Fibroblast of the aortic adventitia (primary cell): ENCODE measurements around the gene GTPBP1. TPM values are rescaled to one million over a fixed set of nuclear protein-coding genes. Genes with fewer than 3 reads are reported as not detected.
A peak's percentile ranks its signal among the peaks of the same experiment; 100 is the strongest.

ENCODE experiments used
- DNase-seq: peaks from one replicate; pipeline ENCODE4 v3.0.0-alpha.2; 2010; ENCODE audit warnings: low read depth
- H3K4me3 ChIP-seq: 2 replicates; pipeline ENCODE4 v1.5.1; 2011; ENCODE audit warnings: low read depth, mild to moderate bottlenecking, control low read depth, low read length, moderate library complexity
- total RNA-seq: library from RNA; depleted of rRNA; stranded (reverse); fragments of >200 nt; gene quantifications from 2 replicates; pipeline ENCODE4 v1.2.3, GENCODE V29; 2012; ENCODE audit warnings: low replicate concordance
- TF ChIP-seq, protein P1 (sequence below): IDR thresholded peaks from 2 replicates; pipeline ENCODE4 v1.5.1; 2011; ENCODE audit warnings: mild to moderate bottlenecking, low read length, control low read depth, inconsistent platforms; ENCODE audit not compliant: insufficient read depth

GTPBP1 gene
- total RNA-seq, 1 donor = 26.8 TPM

DNA sequence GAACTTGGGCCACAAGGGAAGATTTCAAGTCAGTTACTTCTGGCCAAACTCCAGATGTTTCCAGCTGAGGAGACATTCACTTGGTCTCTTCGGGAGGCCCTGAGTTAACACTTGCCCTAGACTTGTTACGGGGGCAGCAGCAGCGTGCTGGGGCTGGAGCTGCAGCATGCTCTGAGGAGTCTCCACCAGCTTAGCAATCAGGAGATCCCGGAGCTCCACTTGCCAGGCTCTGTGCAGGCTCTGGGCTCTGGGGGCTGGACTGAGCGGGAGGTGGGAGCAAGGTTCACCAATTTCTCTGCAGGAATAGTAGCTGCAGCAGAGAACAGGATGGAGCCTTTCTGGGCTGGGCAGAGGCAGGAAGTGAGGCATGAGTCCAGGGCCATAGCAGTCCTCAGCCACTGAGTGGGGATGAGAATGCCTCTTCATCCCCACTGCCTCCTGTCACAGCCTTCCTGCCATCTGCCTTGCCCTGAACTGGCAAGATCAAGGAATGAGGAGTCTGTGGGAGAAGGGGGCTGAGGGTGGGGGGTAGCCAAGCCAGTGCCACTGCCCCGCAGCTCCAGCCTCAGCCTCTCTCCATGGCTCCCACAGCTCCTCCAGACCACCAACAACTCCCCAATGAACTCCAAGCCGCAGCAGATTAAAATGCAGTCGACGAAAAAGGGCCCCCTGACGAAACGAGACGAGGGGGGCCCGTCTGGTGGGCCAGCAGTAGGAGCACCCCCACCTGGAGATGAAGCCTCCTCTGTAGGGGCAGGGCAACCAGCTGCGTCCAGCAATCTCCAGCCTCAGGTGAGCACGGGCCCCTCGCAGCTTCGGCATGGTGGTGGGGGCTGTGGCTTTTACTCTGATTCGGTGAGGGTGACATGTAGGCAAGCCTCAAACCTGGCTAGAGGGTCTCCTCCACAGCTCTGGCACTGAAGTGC, 23.4 kb downstream of the GTPBP1 start:
- TF ChIP-seq, protein P1, sequence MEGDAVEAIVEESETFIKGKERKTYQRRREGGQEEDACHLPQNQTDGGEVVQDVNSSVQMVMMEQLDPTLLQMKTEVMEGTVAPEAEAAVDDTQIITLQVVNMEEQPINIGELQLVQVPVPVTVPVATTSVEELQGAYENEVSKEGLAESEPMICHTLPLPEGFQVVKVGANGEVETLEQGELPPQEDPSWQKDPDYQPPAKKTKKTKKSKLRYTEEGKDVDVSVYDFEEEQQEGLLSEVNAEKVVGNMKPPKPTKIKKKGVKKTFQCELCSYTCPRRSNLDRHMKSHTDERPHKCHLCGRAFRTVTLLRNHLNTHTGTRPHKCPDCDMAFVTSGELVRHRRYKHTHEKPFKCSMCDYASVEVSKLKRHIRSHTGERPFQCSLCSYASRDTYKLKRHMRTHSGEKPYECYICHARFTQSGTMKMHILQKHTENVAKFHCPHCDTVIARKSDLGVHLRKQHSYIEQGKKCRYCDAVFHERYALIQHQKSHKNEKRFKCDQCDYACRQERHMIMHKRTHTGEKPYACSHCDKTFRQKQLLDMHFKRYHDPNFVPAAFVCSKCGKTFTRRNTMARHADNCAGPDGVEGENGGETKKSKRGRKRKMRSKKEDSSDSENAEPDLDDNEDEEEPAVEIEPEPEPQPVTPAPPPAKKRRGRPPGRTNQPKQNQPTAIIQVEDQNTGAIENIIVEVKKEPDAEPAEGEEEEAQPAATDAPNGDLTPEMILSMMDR = no peak
- no peak for DNase-seq
- H3K4me3 ChIP-seq = no peak overlapping the region

DNA sequence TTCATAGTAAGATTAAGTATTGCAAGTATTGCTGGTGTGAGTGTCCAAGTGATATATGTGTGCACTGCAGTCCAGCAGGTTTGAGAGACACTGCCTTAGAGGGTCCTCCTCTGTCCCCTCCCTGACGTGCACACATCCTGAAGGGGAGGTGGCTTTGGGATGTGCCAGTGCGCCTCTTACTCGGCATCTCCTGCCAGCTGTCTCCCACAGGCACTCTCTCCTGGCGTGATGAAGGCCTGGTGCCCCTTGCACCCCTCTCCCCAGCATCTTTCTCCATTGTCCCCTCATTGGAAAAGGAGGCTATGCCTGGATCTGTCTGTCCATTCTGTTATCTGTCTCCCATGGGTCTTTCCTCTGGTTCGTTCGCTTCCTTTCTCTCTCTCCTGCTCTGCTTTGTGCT, 24.2 kb downstream of the GTPBP1 start:
- TF ChIP-seq, protein P1 = no peak
- no peak for DNase-seq
- H3K4me3 ChIP-seq = no peak overlapping the region

GRCh38 chr22:38730411-38730871, 24.7 kb downstream of the GTPBP1 start:
- no peak for DNase-seq
- H3K4me3 ChIP-seq = no peak overlapping the region
- TF ChIP-seq, protein P1 = no peak

DNA sequence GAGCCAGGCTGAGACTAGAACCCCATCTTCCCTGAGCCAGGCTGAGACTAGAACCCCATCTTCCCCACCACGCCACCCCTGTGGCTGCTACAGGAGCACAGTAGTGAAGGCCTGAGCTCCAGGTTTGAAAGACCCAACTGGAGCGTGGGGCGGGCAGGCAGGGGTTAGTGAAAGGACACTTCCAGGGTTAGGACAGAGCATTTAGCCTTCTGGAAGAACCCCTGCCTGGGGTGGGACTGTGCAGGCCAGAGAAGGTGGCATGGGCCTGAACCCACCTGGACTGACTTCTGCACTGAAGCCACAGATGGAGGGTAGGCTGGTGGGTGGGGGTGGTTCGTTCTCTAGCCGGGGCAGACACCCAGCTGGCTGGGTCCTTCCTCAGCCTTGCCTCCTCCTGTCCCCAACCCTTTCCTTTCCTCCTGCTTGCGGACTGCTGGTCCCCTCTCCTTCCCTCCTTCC, 26.0 kb downstream of the GTPBP1 start:
- TF ChIP-seq, protein P1 = no peak
- no peak for DNase-seq
- H3K4me3 ChIP-seq = no peak overlapping the region

DNA sequence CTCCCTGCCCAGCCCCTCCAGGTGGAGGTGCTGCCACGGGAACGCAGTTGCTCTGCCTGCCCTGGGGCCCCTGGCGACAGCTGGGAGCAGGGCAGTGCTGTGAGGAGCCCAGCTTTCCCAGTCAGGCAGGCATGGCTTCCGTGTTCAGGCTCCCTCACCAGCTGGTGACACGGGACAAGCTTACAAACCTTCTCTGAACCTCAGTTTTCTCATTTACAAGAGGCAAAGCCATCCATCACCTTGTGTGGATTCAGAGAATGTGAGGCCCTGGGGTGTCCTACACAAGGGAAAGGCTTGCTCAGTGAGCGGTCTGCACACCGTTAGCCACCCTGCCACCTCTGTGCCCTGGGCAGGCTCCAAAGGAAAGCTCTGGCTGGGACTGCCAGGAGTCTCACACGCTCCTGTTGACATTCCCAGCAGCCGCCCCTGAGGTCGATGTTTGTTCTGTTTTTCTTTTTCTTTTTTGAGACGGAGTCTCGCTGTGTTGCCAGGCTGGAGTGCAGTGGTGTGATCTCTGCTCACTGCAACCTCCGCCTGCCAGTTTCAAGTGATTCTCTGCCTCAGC, 26.6 kb downstream of the GTPBP1 start:
- TF ChIP-seq, protein P1 = no peak
- no peak overlapping the region for H3K4me3 ChIP-seq
- no peak for DNase-seq

- H3K4me3 ChIP-seq = no peak overlapping the region
- TF ChIP-seq, protein P1 = peak; percentile 69
- DNase-seq = peak; percentile 16
Measured at GRCh38 chr22:38733329-38733723, 27.6 kb downstream of the GTPBP1 start.
